Endothelial cell of umbilical vein (primary cell): ENCODE data around the gene FBXL17. TPM values are rescaled to one million over a fixed set of nuclear protein-coding genes. Genes with fewer than 3 reads are reported as not detected.

ENCODE experiments used
- BruUV-seq: library from RNA; stranded (reverse); fragments of 400-500 nt; replicated peaks from 2 replicates; lab custom pipeline; 2021; lab: Mats Ljungman, UMichigan
- CTCF ChIA-PET: fragments of 300-600, 350-600 bp; sonication (Branson Sonifier 250); formaldehyde crosslinking; loops from one replicate; lab custom pipeline; 2021; ENCODE audit warnings: antibody characterized with exemption, inconsistent platforms; lab: Charles Lee
- POLR2A ChIA-PET: fragments of 300-600, 350-600 bp; sonication (Branson Sonifier 250); formaldehyde crosslinking; loops from one replicate; lab custom pipeline; 2021; ENCODE audit warnings: antibody characterized with exemption, inconsistent platforms; lab: Charles Lee
- DNase-seq: peaks from one replicate; pipeline ENCODE4 v3.0.0-alpha.2; 2011; ENCODE audit warnings: low read depth, low spot score
- FAIRE-seq: peaks from 2 replicates; lab custom pipeline; 2011; peaks lifted over from hg19 to GRCh38; lab: Jason Lieb, UNC
- H2AFZ ChIP-seq: 2 replicates; pipeline ENCODE4 v1.6.0; 2012; ENCODE audit warnings: low read depth, low read length, control low read depth, inconsistent platforms
- H3K27ac ChIP-seq: 2 replicates; pipeline ENCODE4 v1.5.1; 2011; ENCODE audit warnings: low read depth, mild to moderate bottlenecking, control low read depth, low read length, moderate library complexity; ENCODE audit not compliant: insufficient read depth
- H3K27me3 ChIP-seq, 2 experiments: 2 replicates each; pipeline versions ENCODE4 v1.6.0 to v1.6.1; 2011; ENCODE audit warnings: low read length in 2 of 2, mixed read lengths in 1 of 2; ENCODE audit not compliant: control insufficient read depth in 2 of 2, insufficient read depth in 2 of 2
- H3K36me3 ChIP-seq, 2 experiments: 2 replicates in 1 of 2; 3 replicates in 1 of 2; pipeline ENCODE4 v1.5.1; 2011; ENCODE audit warnings: low read length in 2 of 2, mild to moderate bottlenecking in 1 of 2, moderate library complexity in 1 of 2; ENCODE audit not compliant: control insufficient read depth in 2 of 2, insufficient read depth in 2 of 2; ENCODE audit errors: extremely low read depth in 1 of 2
- H3K4me1 ChIP-seq: 3 replicates; pipeline ENCODE4 v1.5.1; 2011; ENCODE audit warnings: mild to moderate bottlenecking, low read length; ENCODE audit not compliant: control insufficient read depth, insufficient read depth; ENCODE audit errors: extremely low read depth
- H3K4me2 ChIP-seq: 2 replicates; pipeline ENCODE4 v1.6.1; 2011; ENCODE audit warnings: low read length, control low read depth, mixed read lengths; ENCODE audit not compliant: insufficient read depth
- H3K4me3 ChIP-seq, 3 experiments: fragments of 200-600 bp in 1 of 3; sonication (generic), shearing (Covaris generic) in 1 of 3; replicated peaks in 1 of 3; 2 replicates each; pipeline ENCODE4 v1.5.1; 2011 to 2016; ENCODE audit warnings: control low read depth in 3 of 3, low read length in 3 of 3, mild to moderate bottlenecking in 2 of 3, inconsistent platforms in 1 of 3, low read depth in 1 of 3, moderate library complexity in 1 of 3; ENCODE audit not compliant: insufficient read depth in 1 of 3
- H3K79me2 ChIP-seq: 2 replicates; pipeline ENCODE4 v1.6.0; 2012; ENCODE audit warnings: low read length, inconsistent platforms; ENCODE audit not compliant: control insufficient read depth, insufficient read depth
- H3K9ac ChIP-seq: replicated peaks from 2 replicates; pipeline ENCODE3; 2011; ENCODE audit warnings: low read length, control low read depth; ENCODE audit not compliant: insufficient read depth; ENCODE audit errors: extremely low read depth
- H3K9me1 ChIP-seq: replicated peaks from 3 replicates; pipeline ENCODE4 v1.6.0; 2011; ENCODE audit warnings: mild to moderate bottlenecking, low read length; ENCODE audit not compliant: control insufficient read depth, insufficient read depth; ENCODE audit errors: extremely low read depth
- H3K9me3 ChIP-seq: replicated peaks from 2 replicates; pipeline ENCODE4 v1.5.1; 2012; ENCODE audit warnings: low read length, inconsistent platforms; ENCODE audit not compliant: control insufficient read depth, insufficient read depth
- H4K20me1 ChIP-seq: replicated peaks from 2 replicates; pipeline ENCODE3; 2011; ENCODE audit warnings: mild to moderate bottlenecking, low read length; ENCODE audit not compliant: control insufficient read depth, insufficient read depth; ENCODE audit errors: extremely low read depth
- EZH2 ChIP-seq: IDR thresholded peaks from 2 replicates; pipeline ENCODE4 v1.6.1; 2012; ENCODE audit warnings: borderline replicate concordance, low read depth, mild to moderate bottlenecking, moderate library complexity, low read length, inconsistent platforms; ENCODE audit not compliant: severe bottlenecking
- GATA2 ChIP-seq: IDR thresholded peaks from 2 replicates; pipeline ENCODE4 v1.7.0; 2011; ENCODE audit warnings: low read depth, mild to moderate bottlenecking, moderate library complexity, mixed read lengths, low read length; ENCODE audit not compliant: insufficient read length, insufficient read depth
- JUN ChIP-seq: IDR thresholded peaks from 2 replicates; pipeline ENCODE4 v1.6.1; 2011; ENCODE audit warnings: borderline replicate concordance, low read depth; ENCODE audit not compliant: insufficient read length, insufficient read depth
- MAX ChIP-seq: IDR thresholded peaks from 2 replicates; pipeline ENCODE4 v1.6.1; 2011; ENCODE audit not compliant: insufficient read depth, insufficient read length
- MYC ChIP-seq: IDR thresholded peaks from one replicate; pipeline ENCODE4 v1.6.1; 2011; ENCODE audit warnings: mild to moderate bottlenecking, low read depth, low read length
- POLR2A ChIP-seq: IDR thresholded peaks from 2 replicates; pipeline ENCODE4 v1.6.1; 2012; ENCODE audit warnings: low read depth, mild to moderate bottlenecking, control low read depth, low read length
- POLR2AphosphoS5 ChIP-seq: IDR thresholded peaks from 2 replicates; pipeline ENCODE4 v1.6.1; 2012; ENCODE audit warnings: low read depth, mild to moderate bottlenecking, control low read depth, low read length, moderate library complexity; ENCODE audit not compliant: insufficient read depth
- dilution Hi-C: fragments of 300-500 bp; cut with MboI; formaldehyde crosslinking; loops from one replicate; pipeline ENCODE4 v1.15.0; 2019; ENCODE audit warnings: low sequenced_read_pairs; ENCODE audit not compliant: extremely low pct_ligation_motif_present
- intact Hi-C: fragments of 100-400 bp; cut with micrococcal nuclease; formaldehyde crosslinking; loops from one replicate; pipeline ENCODE4 v1.10.0; 2022
- polyA plus RNA-seq, 4 experiments: library from polyadenylated mRNA; depleted of rRNA in 3 of 4; stranded (reverse) in 3 of 4; unstranded in 1 of 4; fragments of >200 nt; gene quantifications; 2 replicates each; pipeline versions ENCODE4 v1.2.1 to v1.2.3, GENCODE V29; 2011 to 2012; ENCODE audit warnings: missing spikeins in 1 of 4
- total RNA-seq: library from RNA; stranded (reverse); gene quantifications from 2 replicates; pipeline ENCODE4 v1.2.3, GENCODE V29; 2021
- TF ChIP-seq, protein P1 (sequence below), 2 donors: IDR thresholded peaks; 1 replicate in 1 of 2; 2 replicates in 1 of 2; pipeline ENCODE4 v1.5.1; 2011; ENCODE audit warnings: low read length in 2 of 2, mild to moderate bottlenecking in 2 of 2, moderate library complexity in 2 of 2, control low read depth in 1 of 2, inconsistent platforms in 1 of 2, low read depth in 1 of 2; ENCODE audit not compliant: insufficient read depth in 1 of 2; ENCODE audit errors: extremely low read depth in 1 of 2

The FBXL17 gene
- total and polyA plus RNA-seq, 2 donors (not counting 3 experiments of a cell fraction or from before 2014, with no cell fraction given), result 2.7 to 8.8 TPM

DNA sequence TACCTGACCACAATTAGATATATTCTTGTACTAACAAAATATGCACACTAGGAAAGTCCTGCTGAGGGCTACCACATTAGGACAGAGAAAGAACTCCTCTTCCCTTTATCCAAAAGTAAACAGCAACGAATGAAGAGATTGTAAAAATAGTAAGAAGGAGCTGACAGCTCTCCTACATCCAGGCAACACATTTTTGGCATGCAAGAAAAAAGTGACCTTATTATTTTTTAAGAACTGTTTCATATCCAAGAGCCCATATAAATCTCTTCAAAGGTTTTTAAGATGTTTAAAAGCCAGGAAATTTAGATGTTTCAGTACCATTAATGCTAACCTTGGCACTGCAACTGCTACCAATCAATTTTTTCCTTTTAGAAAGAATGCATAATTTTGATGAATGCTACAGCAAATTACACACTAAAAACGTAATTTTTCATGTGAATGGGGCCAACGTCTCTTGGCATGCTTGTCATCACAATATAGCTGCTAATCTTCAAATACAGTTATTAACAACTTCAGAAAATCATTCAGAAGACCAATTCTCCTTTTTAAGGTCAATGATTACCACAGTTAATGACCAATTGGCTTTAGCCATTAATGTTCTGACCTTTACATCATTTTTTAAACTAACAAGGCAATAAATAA is 132.0 kb downstream of the FBXL17 start:
- no peak for FAIRE-seq
- CTCF ChIA-PET, result interaction anchor here (2.3 to 3.0 kb wide), 2 partner anchors 11 to 96 kb away, joined by 10 to 19 read pairs; no protein-coding TSS in a partner anchor
- no peak overlapping the region for H3K27ac ChIP-seq

More for the DNA sequence above, 132.0 kb downstream of the FBXL17 start:
- no peaks in the 10 kb centered on the region for H3K9me3 ChIP-seq
- no peak overlapping the region for H2AFZ ChIP-seq
- dilution Hi-C loops (no loop called here), intact Hi-C loops (no loop called here)
- no peaks in the 10 kb centered on the region for H4K20me1 ChIP-seq
- H3K36me3 ChIP-seq, result no peaks in the 10 kb centered on the region
- H3K27me3 ChIP-seq, result no peaks in the 10 kb centered on the region
- no TSS peak for BruUV-seq
- no peaks in the 10 kb centered on the region for H3K4me1 ChIP-seq
- H3K9me1 ChIP-seq, result no peaks in the 10 kb centered on the region
- H3K4me3 ChIP-seq, result no peak overlapping the region
- no peaks in the 10 kb centered on the region for H3K79me2 ChIP-seq
- POLR2A ChIA-PET, result no interaction called here
- no peak for DNase-seq
- H3K9ac ChIP-seq, result no peak overlapping the region
- TF ChIP-seq POLR2AphosphoS5 (no peak), JUN (no peak), MYC (no peak), MAX (no peak), POLR2A (no peak), EZH2 (no peak), GATA2 (no peak)
- TF ChIP-seq, protein P1, sequence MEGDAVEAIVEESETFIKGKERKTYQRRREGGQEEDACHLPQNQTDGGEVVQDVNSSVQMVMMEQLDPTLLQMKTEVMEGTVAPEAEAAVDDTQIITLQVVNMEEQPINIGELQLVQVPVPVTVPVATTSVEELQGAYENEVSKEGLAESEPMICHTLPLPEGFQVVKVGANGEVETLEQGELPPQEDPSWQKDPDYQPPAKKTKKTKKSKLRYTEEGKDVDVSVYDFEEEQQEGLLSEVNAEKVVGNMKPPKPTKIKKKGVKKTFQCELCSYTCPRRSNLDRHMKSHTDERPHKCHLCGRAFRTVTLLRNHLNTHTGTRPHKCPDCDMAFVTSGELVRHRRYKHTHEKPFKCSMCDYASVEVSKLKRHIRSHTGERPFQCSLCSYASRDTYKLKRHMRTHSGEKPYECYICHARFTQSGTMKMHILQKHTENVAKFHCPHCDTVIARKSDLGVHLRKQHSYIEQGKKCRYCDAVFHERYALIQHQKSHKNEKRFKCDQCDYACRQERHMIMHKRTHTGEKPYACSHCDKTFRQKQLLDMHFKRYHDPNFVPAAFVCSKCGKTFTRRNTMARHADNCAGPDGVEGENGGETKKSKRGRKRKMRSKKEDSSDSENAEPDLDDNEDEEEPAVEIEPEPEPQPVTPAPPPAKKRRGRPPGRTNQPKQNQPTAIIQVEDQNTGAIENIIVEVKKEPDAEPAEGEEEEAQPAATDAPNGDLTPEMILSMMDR (IDR thresholded peaks at IDR 0.05; ENCODE audit: extremely low read depth in 1 of 2, insufficient read depth in 1 of 2, low read depth in 1 of 2, low read length in 2 of 2), result no peak
- H3K4me2 ChIP-seq, result no peak overlapping the region
